Activated CD8-positive, alpha-beta memory T cell treated with anti-CD3 and anti-CD28 coated beads for 36 hours (primary cell): ENCODE data around the gene ASIP. TPM values are rescaled to one million over a fixed set of nuclear protein-coding genes. Genes with fewer than 3 reads are reported as not detected.
"Not testable (repeated sequence)": the region's sequence is repeated elsewhere in the genome, so short reads cannot be mapped to it uniquely, and the experiment has no call there.

ENCODE experiments used
- CTCF ChIA-PET: fragments of 350-600 bp; sonication (Branson Sonifier 250); formaldehyde crosslinking; loops from one replicate; lab custom pipeline; 2021; ENCODE audit warnings: antibody characterized with exemption; lab: Charles Lee
- POLR2A ChIA-PET: fragments of 350-600 bp; sonication (Branson Sonifier 250); formaldehyde crosslinking; loops from one replicate; lab custom pipeline; 2021; ENCODE audit warnings: antibody characterized with exemption; lab: Charles Lee
- total RNA-seq, 2 experiments: library from RNA; stranded (reverse); gene quantifications; one replicate each; pipeline ENCODE4 v1.2.3, GENCODE V29; 2021

The ASIP gene
- total RNA-seq, 2 experiments from 2014 or later, result not detected

GRCh38 chr20:34269996-34270627 lies 28.9 kb downstream of the ASIP start:
- ChIA-PET CTCF (interaction anchor here (0.7 to 1.2 kb wide), 3 partner anchors 43 to 1715 kb away, joined by 3 read pairs; no protein-coding TSS in a partner anchor), POLR2A (no interaction called here)

DNA sequence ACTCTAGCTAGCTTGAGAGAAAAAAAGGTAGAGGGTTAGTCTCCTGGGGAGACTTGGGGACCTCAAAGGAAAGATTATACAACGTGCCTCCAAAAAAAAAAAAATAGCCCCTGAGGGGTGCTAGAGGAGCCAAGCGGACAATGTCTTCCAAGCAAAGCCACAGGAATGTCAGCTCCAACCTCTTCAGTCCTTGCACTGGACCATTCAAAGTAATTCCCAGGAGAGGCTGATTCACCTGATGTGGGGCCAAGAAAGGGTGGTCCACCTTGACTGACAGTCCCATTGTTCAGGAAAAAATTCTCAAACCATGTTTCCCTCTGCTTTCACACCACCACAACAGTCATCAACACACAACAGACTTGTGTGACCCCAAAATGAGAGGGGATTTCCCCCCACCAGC lies 30.7 kb downstream of the ASIP start:
- CTCF ChIA-PET, result no interaction called here
- POLR2A ChIA-PET, result no interaction called here

GRCh38 chr20:34274694-34275093 lies 33.5 kb downstream of the ASIP start:
- POLR2A ChIA-PET, result no interaction called here
- CTCF ChIA-PET, result no interaction called here

GRCh38 chr20:34281177-34281576 lies 40.0 kb downstream of the ASIP start:
- ChIA-PET POLR2A (no interaction called here), CTCF (no interaction called here)

- ChIA-PET CTCF (no interaction called here), POLR2A (no interaction called here)
Measured at GRCh38 chr20:34282041-34282440, 40.8 kb downstream of the ASIP start.

GRCh38 chr20:34283844-34284243 lies 42.6 kb downstream of the ASIP start:
- POLR2A ChIA-PET, result no interaction called here
- CTCF ChIA-PET, result interaction anchor here (1.0 kb wide), 1 partner anchor 39 kb away, joined by 3 read pairs; no protein-coding TSS in a partner anchor

DNA sequence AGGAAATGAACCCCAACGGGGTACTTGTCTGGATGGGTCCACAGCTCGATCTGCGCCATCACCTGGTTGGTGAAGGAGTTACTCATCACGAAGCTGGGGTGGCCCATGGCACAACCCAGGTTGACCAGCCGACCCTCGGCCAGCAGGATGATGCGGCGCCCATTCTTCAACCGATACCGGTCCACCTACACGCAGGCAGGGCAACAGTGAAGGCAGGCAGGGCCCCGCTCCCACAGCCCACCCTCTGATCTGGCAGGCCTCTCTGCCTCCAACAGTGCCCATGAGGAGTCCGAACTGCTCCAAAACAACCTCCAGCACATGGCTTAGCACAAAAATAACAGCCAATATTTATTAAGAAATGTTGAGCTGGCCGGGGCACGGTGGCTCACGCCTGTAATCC lies 44.2 kb downstream of the ASIP start:
- ChIA-PET POLR2A (no interaction called here), CTCF (interaction anchor here (0.5 kb wide), 1 partner anchor 36 kb away, joined by 4 read pairs; no protein-coding TSS in a partner anchor)

DNA sequence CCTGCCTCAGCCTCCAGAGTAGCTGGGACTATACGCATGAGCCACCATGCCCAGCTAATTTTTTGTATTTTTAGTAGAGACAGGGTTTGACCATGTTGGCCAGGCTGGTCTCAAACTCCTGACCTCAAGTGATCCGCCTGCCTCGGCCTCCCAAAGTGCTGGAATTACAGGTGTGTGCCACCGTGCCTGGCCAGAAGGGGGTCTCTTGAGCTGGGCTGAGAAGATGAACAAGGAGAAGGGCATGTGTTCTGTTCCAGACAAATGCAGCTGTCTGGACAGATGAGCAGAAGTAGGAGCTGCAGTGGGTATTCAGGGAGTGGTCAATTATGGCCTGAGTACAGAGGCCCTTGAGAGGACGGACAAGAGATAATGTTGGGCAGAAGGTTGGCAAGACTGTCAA lies 46.3 kb downstream of the ASIP start:
- POLR2A ChIA-PET, result interaction anchor here (1.2 kb wide), 1 partner anchor 15 kb away, joined by 4 read pairs; no protein-coding TSS in a partner anchor
- CTCF ChIA-PET, result not testable (repeated sequence)

- ChIA-PET POLR2A (no interaction called here), CTCF (interaction anchor here (0.5 kb wide), 1 partner anchor 315 kb away, joined by 4 read pairs; no protein-coding TSS in a partner anchor)
Measured at GRCh38 chr20:34290471-34290870, 49.2 kb downstream of the ASIP start.

DNA sequence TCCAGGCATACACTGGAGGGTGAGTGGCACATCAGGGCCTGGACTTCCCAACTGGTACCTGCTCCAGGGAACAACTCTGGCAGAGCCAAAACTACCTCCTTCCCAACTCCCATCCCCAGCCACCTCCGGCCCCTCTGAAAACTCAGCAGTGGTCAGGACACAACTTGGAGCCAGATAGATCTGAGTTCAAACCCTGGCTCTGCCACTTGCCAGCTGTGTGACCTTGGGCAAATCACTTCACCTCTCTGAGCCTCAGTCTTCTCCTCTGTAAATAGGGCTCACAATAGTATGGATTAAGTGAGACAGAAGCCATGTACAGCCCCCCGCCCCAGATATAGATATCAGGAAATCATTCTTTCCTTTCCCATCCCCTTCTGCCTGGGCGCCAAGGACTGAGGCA lies 51.3 kb downstream of the ASIP start:
- ChIA-PET CTCF (interaction anchor here (0.8 kb wide), 1 partner anchor 122 kb away, joined by 3 read pairs; no protein-coding TSS in a partner anchor), POLR2A (no interaction called here)

DNA sequence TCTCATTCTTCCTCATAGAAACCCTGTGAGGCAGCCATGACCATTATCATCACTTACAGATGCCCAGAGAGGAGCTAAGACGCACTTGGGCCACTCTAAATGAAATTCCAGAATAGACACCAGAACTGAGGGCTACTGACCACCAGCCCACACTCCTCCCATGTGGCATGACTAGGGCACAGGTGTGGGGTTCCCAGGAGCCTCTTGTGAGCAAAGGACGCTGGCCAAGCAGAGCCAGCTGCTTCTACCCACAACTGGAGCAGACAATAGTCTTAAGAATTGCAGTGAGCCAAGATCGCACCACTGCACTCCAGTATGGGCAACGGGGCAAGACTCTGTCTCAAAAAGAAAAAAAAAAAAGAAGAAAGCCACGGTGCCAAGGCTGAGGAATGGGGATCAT lies 51.9 kb downstream of the ASIP start:
- POLR2A ChIA-PET, result no interaction called here
- CTCF ChIA-PET, result interaction anchor here (0.8 kb wide), 1 partner anchor 123 kb away, joined by 3 read pairs; no protein-coding TSS in a partner anchor

DNA sequence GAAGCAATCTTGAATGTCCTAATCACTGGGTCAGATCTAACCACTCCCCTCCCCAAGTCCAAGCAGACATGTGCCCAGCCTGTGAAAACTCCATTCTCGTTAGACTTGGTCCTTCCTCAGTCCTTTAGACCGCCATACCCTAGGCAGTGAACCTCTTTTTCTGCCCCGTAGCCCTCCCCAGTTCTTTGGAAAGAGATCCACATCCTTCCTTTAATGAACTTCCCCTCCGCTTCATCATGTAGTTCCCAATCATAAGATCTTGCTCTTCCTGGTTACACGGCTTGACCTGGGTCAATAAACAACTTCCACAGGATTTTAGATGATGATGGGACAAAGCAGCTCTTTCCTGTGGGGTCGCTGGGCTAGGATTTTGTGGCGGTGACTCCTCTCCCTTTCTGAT lies 52.4 kb downstream of the ASIP start:
- ChIA-PET CTCF (no interaction called here), POLR2A (no interaction called here)

- ChIA-PET POLR2A (no interaction called here), CTCF (no interaction called here)
Measured at GRCh38 chr20:34294563-34294962, 53.3 kb downstream of the ASIP start.

GRCh38 chr20:34295284-34295683 lies 54.1 kb downstream of the ASIP start:
- ChIA-PET POLR2A (interaction anchor here (0.5 kb wide), 1 partner anchor 374 kb away, joined by 5 read pairs; no protein-coding TSS in a partner anchor), CTCF (no interaction called here)

- POLR2A ChIA-PET, result no interaction called here
- CTCF ChIA-PET, result interaction anchor here (1.1 to 2.1 kb wide), 3 partner anchors 16 to 474 kb away, joined by 3 to 11 read pairs (median 5); no protein-coding TSS in a partner anchor
Measured at GRCh38 chr20:34296468-34296867, 55.2 kb downstream of the ASIP start.

- CTCF ChIA-PET, POLR2A ChIA-PET: not testable (repeated sequence)
Measured at GRCh38 chr20:34298294-34298784, 57.1 kb downstream of the ASIP start.

DNA sequence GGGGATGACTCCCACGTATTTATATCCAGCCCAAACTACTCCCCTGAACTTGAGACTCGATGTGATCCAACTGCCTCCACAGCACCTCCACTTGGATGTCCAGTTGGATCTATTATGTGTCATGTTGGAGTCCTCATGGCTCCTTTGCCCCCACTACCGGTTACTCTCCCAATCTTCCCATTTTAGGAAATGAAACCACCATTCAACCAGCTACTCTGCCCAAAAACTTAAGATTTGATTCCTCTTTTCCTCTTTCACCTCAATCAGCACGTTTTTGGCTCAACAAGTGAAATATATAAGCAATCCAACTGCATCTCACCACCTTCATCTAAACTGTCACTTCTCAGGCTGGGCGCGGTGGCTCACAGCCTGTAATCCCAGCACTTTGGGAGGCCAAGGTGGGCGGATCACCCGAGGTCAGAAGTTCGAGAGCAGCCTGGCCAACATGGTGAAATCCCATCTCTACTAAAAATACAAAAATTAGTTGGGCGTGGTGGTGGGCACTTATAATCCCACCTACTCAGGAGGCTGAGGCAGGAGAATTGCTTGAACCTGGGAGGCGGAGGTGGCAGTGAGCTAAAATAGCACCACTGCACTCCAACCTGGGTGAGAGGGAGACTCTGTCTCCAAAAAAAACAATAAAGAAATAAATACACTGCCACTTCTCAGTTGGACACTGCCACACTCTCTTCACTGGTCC lies 58.5 kb downstream of the ASIP start:
- ChIA-PET POLR2A (interaction anchor here (0.6 kb wide), 1 partner anchor 410 kb away, joined by 4 read pairs; no protein-coding TSS in a partner anchor), CTCF (interaction anchor here (0.8 kb wide), 1 partner anchor 152 kb away, joined by 3 read pairs; no protein-coding TSS in a partner anchor)

- ChIA-PET CTCF (interaction anchor here (0.8 kb wide), 1 partner anchor 152 kb away, joined by 3 read pairs; no protein-coding TSS in a partner anchor), POLR2A (no interaction called here)
Measured at GRCh38 chr20:34300256-34300806, 59.1 kb downstream of the ASIP start.

GRCh38 chr20:34300809-34301586 lies 59.8 kb downstream of the ASIP start:
- ChIA-PET POLR2A (no interaction called here), CTCF (no interaction called here)
